HG02763 (cell line): Measurements from ENCODE around the gene RPN1.
"Not testable (repeated sequence)": the region's sequence is repeated elsewhere in the genome, so short reads cannot be mapped to it uniquely, and the experiment has no call there.

Source experiments
- ATAC-seq: cut with Tn5 transposase; IDR thresholded peaks from one replicate; pipeline ENCODE4 v1.9.1; 2021; ENCODE audit warnings: mild to moderate bottlenecking, moderate library complexity; ENCODE audit not compliant: unreplicated experiment

Gene RPN1

GRCh38 chr3:128650096-128651050 lies at the start of gene RPN1:
RPN1 (minus strand) TSS chr3:128650818; CDS start chr3:128650800, 18 bp downstream.
- peak; percentile 94 for ATAC-seq

- ATAC-seq = no peak
Measured at GRCh38 chr3:128698211-128699047, 47.8 kb upstream of the RPN1 start.

- no peak for ATAC-seq
Measured at GRCh38 chr3:128697341-128697740, 46.7 kb upstream of the RPN1 start.

- no peak for ATAC-seq
Measured at GRCh38 chr3:128693696-128694095, 43.1 kb upstream of the RPN1 start.

- ATAC-seq = no peak
Measured at GRCh38 chr3:128689060-128689459, 38.4 kb upstream of the RPN1 start.

GRCh38 chr3:128686465-128686864 lies 35.8 kb upstream of the RPN1 start:
- ATAC-seq = no peak

GRCh38 chr3:128684986-128685726 lies 34.5 kb upstream of the RPN1 start:
- ATAC-seq = no peak

GRCh38 chr3:128683957-128684356 lies 33.3 kb upstream of the RPN1 start:
- no peak for ATAC-seq

- ATAC-seq = no peak
Measured at GRCh38 chr3:128681369-128681829, 30.8 kb upstream of the RPN1 start.

GRCh38 chr3:128680603-128681368 lies 30.2 kb upstream of the RPN1 start:
- peak; percentile 94 for ATAC-seq

GRCh38 chr3:128679338-128679737 lies 28.7 kb upstream of the RPN1 start:
- no peak for ATAC-seq

GRCh38 chr3:128675802-128676201 lies 25.2 kb upstream of the RPN1 start:
- ATAC-seq = not testable (repeated sequence)

- no peak for ATAC-seq
Measured at GRCh38 chr3:128674161-128674784, 23.7 kb upstream of the RPN1 start.

- no peak for ATAC-seq
Measured at GRCh38 chr3:128667641-128668040, 17.0 kb upstream of the RPN1 start.

- no peak for ATAC-seq
Measured at GRCh38 chr3:128665362-128666021, 14.9 kb upstream of the RPN1 start.

- no peak for ATAC-seq
Measured at GRCh38 chr3:128663151-128663550, 12.5 kb upstream of the RPN1 start.

- ATAC-seq = no peak
Measured at GRCh38 chr3:128655531-128655930, 4.9 kb upstream of the RPN1 start.

GRCh38 chr3:128653993-128654805 lies 3.6 kb upstream of the RPN1 start:
- not testable (repeated sequence) for ATAC-seq
